Peyer's patch (tissue), 4 donors: ENCODE measurements around the gene PIK3R5. TPM values are rescaled to one million over a fixed set of nuclear protein-coding genes. Genes with fewer than 3 reads are reported as not detected.

ENCODE experiments used
- DNase-seq, 3 donors: peaks; one replicate each; pipeline ENCODE4 v3.0.0-alpha.2; 2017 to 2019
- H3K27ac ChIP-seq, 4 donors: fragments of 200-600 bp; sonication (generic); one replicate each; pipeline ENCODE4 v1.5.1; 2016 to 2019
- H3K27me3 ChIP-seq, 2 donors: fragments of 200-600 bp; sonication (generic); one replicate each; pipeline ENCODE4 v1.5.1; 2019
- H3K36me3 ChIP-seq, 3 donors: fragments of 200-600 bp; sonication (generic); one replicate each; pipeline ENCODE4 v1.5.1; 2016 to 2019
- H3K4me1 ChIP-seq, 4 donors: fragments of 200-600 bp; sonication (generic); one replicate each; pipeline ENCODE4 v1.5.1; 2016 to 2019
- H3K4me3 ChIP-seq, 4 donors: fragments of 200-600 bp; sonication (generic); 1 replicate in 3 of 4; 2 replicates in 1 of 4; pipeline ENCODE4 v1.5.1; 2016 to 2019; ENCODE audit warnings: mild to moderate bottlenecking in 1 of 4
- H3K9me3 ChIP-seq, 4 donors: fragments of 200-600 bp; sonication (generic); one replicate each; pipeline ENCODE4 v1.5.1; 2016 to 2019; ENCODE audit warnings: mild to moderate bottlenecking in 1 of 4
- POLR2A ChIP-seq, 2 donors: fragments of 450-650 bp; IDR thresholded peaks; one replicate each; pipeline ENCODE4 v1.5.1; 2017; ENCODE audit warnings: antibody characterized with exemption in 2 of 2, mild to moderate bottlenecking in 2 of 2, moderate library complexity in 2 of 2
- total RNA-seq, 4 donors: library from RNA; depleted of rRNA; stranded (reverse); fragments of >200 nt; gene quantifications; one replicate each; pipeline ENCODE4 v1.1.0, GENCODE V29; 2016
- TF ChIP-seq, protein P1 (sequence below), 6 experiments: fragments of 450-650 bp in 4 of 6; fragments of 200-600 bp in 2 of 6; sonication (generic) in 1 of 6; IDR thresholded peaks; one replicate each; pipeline ENCODE4 v1.5.1; 2017 to 2019; ENCODE audit warnings: antibody characterized with exemption in 6 of 6, mild to moderate bottlenecking in 3 of 6, moderate library complexity in 1 of 6

The PIK3R5 gene
- total RNA-seq, 4 donors from 2014 or later: 6.3 to 74.3 (median 10.3) TPM

DNA sequence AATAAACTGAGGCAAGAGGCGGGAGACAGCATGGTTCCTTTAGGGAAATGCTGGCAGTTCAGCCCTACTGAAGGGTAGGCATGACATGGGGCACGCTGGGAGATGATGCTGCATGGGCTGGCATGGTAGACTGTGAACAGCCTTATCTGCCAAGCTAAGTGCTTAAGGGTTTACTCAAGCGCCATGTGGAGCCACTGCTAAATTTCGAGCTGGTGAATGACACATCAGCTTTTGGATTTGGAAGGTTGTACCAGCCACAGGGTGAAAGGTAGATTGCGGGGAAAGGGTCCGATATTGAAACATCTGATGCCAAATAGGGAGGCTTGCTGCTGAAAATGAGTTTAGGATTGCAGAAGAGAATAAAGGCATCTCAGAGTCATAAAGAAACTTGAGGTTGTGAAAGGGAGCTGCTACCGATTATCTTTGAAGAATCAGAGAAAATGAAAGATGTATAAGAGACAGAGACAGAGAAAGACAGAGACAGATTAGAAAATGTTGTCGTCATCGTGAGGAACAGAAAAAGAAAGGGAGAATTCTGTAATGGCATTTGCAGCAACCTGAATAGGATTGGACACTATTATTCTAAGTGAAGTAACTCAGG is 16.3 kb downstream of the PIK3R5 start:
- no peak for DNase-seq
- no peaks in the 10 kb centered on the region for H3K9me3 ChIP-seq
- H3K27me3 ChIP-seq: no peaks in the 10 kb centered on the region
- no peaks in the 10 kb centered on the region for H3K36me3 ChIP-seq
- peaks cover 0 to 7% (median 0%) of the 10 kb centered on the region in 4 donors for H3K4me1 ChIP-seq
- no peak overlapping the region for H3K27ac ChIP-seq
- no peak overlapping the region for H3K4me3 ChIP-seq
- TF ChIP-seq, protein P1, sequence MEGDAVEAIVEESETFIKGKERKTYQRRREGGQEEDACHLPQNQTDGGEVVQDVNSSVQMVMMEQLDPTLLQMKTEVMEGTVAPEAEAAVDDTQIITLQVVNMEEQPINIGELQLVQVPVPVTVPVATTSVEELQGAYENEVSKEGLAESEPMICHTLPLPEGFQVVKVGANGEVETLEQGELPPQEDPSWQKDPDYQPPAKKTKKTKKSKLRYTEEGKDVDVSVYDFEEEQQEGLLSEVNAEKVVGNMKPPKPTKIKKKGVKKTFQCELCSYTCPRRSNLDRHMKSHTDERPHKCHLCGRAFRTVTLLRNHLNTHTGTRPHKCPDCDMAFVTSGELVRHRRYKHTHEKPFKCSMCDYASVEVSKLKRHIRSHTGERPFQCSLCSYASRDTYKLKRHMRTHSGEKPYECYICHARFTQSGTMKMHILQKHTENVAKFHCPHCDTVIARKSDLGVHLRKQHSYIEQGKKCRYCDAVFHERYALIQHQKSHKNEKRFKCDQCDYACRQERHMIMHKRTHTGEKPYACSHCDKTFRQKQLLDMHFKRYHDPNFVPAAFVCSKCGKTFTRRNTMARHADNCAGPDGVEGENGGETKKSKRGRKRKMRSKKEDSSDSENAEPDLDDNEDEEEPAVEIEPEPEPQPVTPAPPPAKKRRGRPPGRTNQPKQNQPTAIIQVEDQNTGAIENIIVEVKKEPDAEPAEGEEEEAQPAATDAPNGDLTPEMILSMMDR (IDR thresholded peaks at IDR 0.05): no peak
- TF ChIP-seq POLR2A (IDR thresholded peaks at IDR 0.05): no peak

DNA sequence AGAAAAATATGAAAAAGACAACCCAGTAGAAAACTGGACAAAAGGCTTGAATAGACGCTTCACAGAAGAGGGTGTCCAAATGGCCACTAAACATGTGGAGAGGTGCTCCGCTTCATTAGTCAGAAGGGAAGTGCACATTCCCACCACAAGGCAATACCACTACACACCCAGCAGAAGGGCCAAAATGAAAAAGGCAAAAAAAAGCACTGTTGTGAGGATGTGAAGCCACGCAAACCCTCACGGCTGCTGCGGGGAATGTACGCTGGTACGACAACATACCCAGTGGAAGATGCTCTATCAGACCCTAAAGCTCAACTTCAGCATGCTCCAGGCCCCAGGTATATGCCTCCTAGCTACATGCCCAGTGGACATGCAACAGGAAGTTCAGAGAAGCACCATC is 17.0 kb downstream of the PIK3R5 start:
- Histone ChIP-seq H3K9me3 (no peaks in the 10 kb centered on the region), H3K27me3 (no peaks in the 10 kb centered on the region), H3K36me3 (no peaks in the 10 kb centered on the region), H3K4me1 (no peaks in the 10 kb centered on the region), H3K4me3 (no peak overlapping the region), H3K27ac (no peak overlapping the region)
- DNase-seq: no peak
- TF ChIP-seq, protein P1 (IDR thresholded peaks at IDR 0.05): no peak
- no peak for TF ChIP-seq POLR2A (IDR thresholded peaks at IDR 0.05)

DNA sequence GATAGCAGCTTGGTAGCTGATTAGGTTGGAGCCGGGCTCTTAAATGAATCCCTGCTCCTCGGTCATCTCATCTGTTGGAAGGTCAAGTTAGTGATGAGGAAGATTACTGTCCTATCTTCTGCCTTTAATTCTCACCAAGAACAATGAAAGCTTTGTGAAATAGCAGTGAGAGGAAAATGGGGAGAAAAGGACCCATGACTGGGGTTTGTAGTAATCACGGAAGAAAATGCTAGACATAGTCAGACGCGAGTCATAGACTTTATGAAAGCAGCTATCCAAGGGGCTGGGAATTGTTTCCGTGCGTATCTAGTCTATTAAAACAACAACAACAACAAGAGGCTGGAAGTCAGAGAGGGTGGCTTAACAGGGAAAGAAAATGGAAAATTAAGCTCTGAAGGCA is 18.3 kb downstream of the PIK3R5 start:
- Histone ChIP-seq H3K27ac (no peak overlapping the region), H3K27me3 (no peaks in the 10 kb centered on the region), H3K9me3 (no peaks in the 10 kb centered on the region), H3K4me3 (no peak overlapping the region), H3K36me3 (no peaks in the 10 kb centered on the region), H3K4me1 (peaks cover 0 to 2% (median under 1%) of the 10 kb centered on the region in 4 donors)
- DNase-seq: no peak
- TF ChIP-seq POLR2A (IDR thresholded peaks at IDR 0.05): no peak
- TF ChIP-seq, protein P1 (IDR thresholded peaks at IDR 0.05): no peak

DNA sequence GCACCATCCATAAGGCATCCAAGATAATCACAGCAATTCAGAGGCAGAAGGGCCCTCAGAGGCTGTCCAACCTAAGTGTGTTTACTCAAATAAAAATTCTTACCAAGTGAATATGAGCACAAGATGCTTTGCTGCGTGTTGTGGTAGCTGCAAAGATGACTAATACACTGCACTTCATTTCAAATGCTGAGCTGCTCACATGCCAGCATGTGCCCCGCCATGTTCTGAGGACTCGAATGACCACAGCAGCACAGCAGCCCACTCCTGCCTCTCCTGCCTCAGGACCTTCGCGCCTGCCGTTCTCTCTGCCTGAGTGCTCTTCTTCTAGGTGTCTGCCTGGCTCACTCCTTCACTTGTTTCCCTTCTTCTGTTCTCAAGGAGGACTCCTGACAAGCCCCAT is 19.0 kb downstream of the PIK3R5 start:
- Histone ChIP-seq H3K27ac (no peak overlapping the region), H3K4me1 (peaks cover 0 to 9% (median 4%) of the 10 kb centered on the region in 4 donors), H3K36me3 (no peaks in the 10 kb centered on the region), H3K4me3 (no peak overlapping the region), H3K9me3 (no peaks in the 10 kb centered on the region), H3K27me3 (no peaks in the 10 kb centered on the region)
- no peak for DNase-seq
- TF ChIP-seq POLR2A (IDR thresholded peaks at IDR 0.05): no peak

DNA sequence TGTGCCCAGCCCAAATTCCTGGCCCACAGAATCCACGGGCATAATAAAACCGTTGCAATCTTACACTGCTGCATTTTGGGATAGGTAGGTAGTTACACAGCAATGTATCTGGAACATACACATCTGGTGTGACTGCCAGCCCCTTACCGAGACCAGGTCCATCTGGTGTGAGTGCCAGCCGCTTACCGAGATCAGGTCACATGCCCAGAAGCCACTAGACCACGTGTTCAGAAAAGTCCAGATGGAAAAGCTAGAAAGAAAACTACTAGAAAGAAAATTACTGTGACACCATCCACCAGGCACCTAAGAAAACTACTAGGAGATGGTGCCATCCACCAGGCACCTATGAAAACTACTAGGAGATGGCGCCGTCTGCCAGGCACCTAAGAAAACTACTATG is 19.4 kb downstream of the PIK3R5 start:
- Histone ChIP-seq H3K27me3 (no peaks in the 10 kb centered on the region), H3K9me3 (no peaks in the 10 kb centered on the region), H3K36me3 (no peaks in the 10 kb centered on the region), H3K4me1 (peaks cover 0 to 12% (median 4%) of the 10 kb centered on the region in 4 donors), H3K27ac (no peak overlapping the region), H3K4me3 (no peak overlapping the region)
- DNase-seq: no peak
- no peak for TF ChIP-seq POLR2A (IDR thresholded peaks at IDR 0.05)
- TF ChIP-seq, protein P1 (IDR thresholded peaks at IDR 0.05): no peak

DNA sequence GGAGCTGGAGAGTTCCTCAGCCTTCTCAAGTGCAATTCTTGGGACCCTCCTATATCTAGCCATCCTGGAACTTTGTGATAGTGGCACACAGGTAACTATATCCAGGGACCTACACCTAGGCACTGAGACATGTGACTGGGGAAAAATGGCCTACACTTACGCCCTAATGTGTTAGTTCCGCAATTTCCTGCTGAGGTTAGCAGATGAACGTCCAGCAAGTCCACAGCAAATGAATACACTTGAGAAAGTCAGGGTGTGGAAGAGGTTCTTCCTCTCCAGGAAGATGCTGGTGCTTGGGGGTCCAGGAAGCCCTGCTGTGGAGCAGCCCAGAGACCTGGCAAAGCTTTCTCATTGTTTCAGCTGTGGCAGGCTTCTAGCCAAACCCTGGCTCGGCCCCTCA is 20.8 kb downstream of the PIK3R5 start:
- no peak for TF ChIP-seq POLR2A (IDR thresholded peaks at IDR 0.05)
- TF ChIP-seq, protein P1 (IDR thresholded peaks at IDR 0.05): no peak
- no peaks in the 10 kb centered on the region for H3K9me3 ChIP-seq
- peak overlapping the region in 1 of 4 donors; percentile 31 for H3K27ac ChIP-seq
- H3K27me3 ChIP-seq: no peaks in the 10 kb centered on the region
- H3K4me1 ChIP-seq: peaks cover 0 to 24% (median 9%) of the 10 kb centered on the region in 4 donors
- H3K4me3 ChIP-seq: no peak overlapping the region
- H3K36me3 ChIP-seq: no peaks in the 10 kb centered on the region
- DNase-seq: no peak
